ENCODE data around the gene P3H1. TPM values are rescaled to one million over a fixed set of nuclear protein-coding genes. Genes with fewer than 3 reads are reported as not detected.
A peak's percentile ranks its signal among the peaks of the same experiment; 100 is the strongest.

Gene P3H1
- total and polyA plus RNA-seq, 2 donors (not counting 1 experiment from before 2014, with no cell fraction given): 42.2 to 51.3 TPM

- H4K20me1 ChIP-seq (ENCODE audit: control insufficient read depth, insufficient read depth, low read length, poor library complexity, severe bottlenecking): no peaks in the 10 kb centered on the region
- no peak for TF ChIP-seq CTCF (IDR thresholded peaks at IDR 0.05)
- no peak for TF ChIP-seq EZH2 (IDR thresholded peaks at IDR 0.05; ENCODE audit: borderline replicate concordance, insufficient read depth, low read depth, low read length, poor library complexity, severe bottlenecking)
- H3K4me3 Mint-ChIP-seq: no peak overlapping the region
- peaks cover 2% of the 10 kb centered on the region for H3K9me3 Mint-ChIP-seq (ENCODE audit: insufficient read depth)
- WGBS (ENCODE audit: insufficient coverage): 96% methylated on average over 9 of the region's 10 CpGs
- H3K4me3 ChIP-seq (ENCODE audit: control extremely low read depth in 1 of 5, extremely low read depth in 1 of 5, insufficient read depth in 1 of 5, low read depth in 2 of 5, low read length in 4 of 5): no peak overlapping the region
- peak overlapping the region; percentile 18 for H3K27ac Mint-ChIP-seq
- H3K27ac ChIP-seq (ENCODE audit: low read length in 2 of 2): no peak overlapping the region
- H3K27me3 ChIP-seq (replicated peaks in 1 of 4; ENCODE audit: control extremely low read depth in 1 of 4, control insufficient read depth in 3 of 4, insufficient read depth in 4 of 4, low read length in 3 of 4): no peaks in the 10 kb centered on the region
- H3K9me3 ChIP-seq (ENCODE audit: control extremely low read depth in 1 of 3, control insufficient read depth in 2 of 3, insufficient read depth in 1 of 3, low read length in 2 of 3): peaks cover 0 to 3% (median 0%) of the 10 kb centered on the region in 3 donors
- CTCF ChIA-PET: interaction anchor here (1.2 to 6.6 kb wide), 3 partner anchors 168 to 404 kb away, joined by 3 to 57 read pairs (median 19); no protein-coding TSS in a partner anchor
- H3K36me3 ChIP-seq (replicated peaks in 1 of 2; ENCODE audit: control extremely low read depth in 1 of 2, control insufficient read depth in 1 of 2, extremely low read depth in 1 of 2, insufficient read depth in 2 of 2, low read length in 1 of 2): peaks cover 14 to 45% of the 10 kb centered on the region in 2 experiments
- POLR2A ChIA-PET: no interaction called here
- no peak for ATAC-seq (ENCODE audit: low read depth)
- H3K4me2 ChIP-seq (replicated peaks; ENCODE audit: low read depth, low read length, poor library complexity, severe bottlenecking): no peak overlapping the region
- H3K27me3 Mint-ChIP-seq: no peaks in the 10 kb centered on the region
- H3K4me1 ChIP-seq (ENCODE audit: control insufficient read depth in 2 of 2, insufficient read depth in 2 of 2, low read length in 2 of 2): no peaks in the 10 kb centered on the region
- no peak overlapping the region for H2AFZ ChIP-seq (ENCODE audit: insufficient read depth, low read depth, low read length, poor library complexity, severe bottlenecking)
- no peaks in the 10 kb centered on the region for H3K79me2 ChIP-seq (ENCODE audit: control insufficient read depth, insufficient read depth, low read length)
- intact Hi-C loops (cut with micrococcal nuclease): no loop called here
- H3K9ac ChIP-seq (ENCODE audit: low read length): no peak overlapping the region
- DNase-seq: no peak
- H3K4me1 Mint-ChIP-seq: no peaks in the 10 kb centered on the region
These were observed 18.8 kb downstream of the P3H1 start for GRCh38 chr1:42748021-42748420.

- H3K27ac Mint-ChIP-seq: no peak overlapping the region
- peak; percentile 64 for TF ChIP-seq CTCF (IDR thresholded peaks at IDR 0.05)
- TF ChIP-seq EZH2 (IDR thresholded peaks at IDR 0.05; ENCODE audit: borderline replicate concordance, insufficient read depth, low read depth, low read length, poor library complexity, severe bottlenecking): no peak
- WGBS (ENCODE audit: insufficient coverage): 65% methylated on average over 11 of the region's 14 CpGs
These were observed 19.7 kb downstream of the P3H1 start for GRCh38 chr1:42747125-42747524.

More at GRCh38 chr1:42747125-42747524, 19.7 kb downstream of the P3H1 start:
- Histone ChIP-seq H2AFZ (ENCODE audit: insufficient read depth, low read depth, low read length, poor library complexity, severe bottlenecking) (no peak overlapping the region), H3K4me2 (replicated peaks; ENCODE audit: low read depth, low read length, poor library complexity, severe bottlenecking) (no peak overlapping the region), H3K27me3 (replicated peaks in 1 of 4; ENCODE audit: control extremely low read depth in 1 of 4, control insufficient read depth in 3 of 4, insufficient read depth in 4 of 4, low read length in 3 of 4) (no peaks in the 10 kb centered on the region), H3K9me3 (ENCODE audit: control extremely low read depth in 1 of 3, control insufficient read depth in 2 of 3, insufficient read depth in 1 of 3, low read length in 2 of 3) (peaks cover 0 to 3% (median 0%) of the 10 kb centered on the region in 3 donors), H3K79me2 (ENCODE audit: control insufficient read depth, insufficient read depth, low read length) (no peaks in the 10 kb centered on the region), H3K27ac (ENCODE audit: low read length in 2 of 2) (no peak overlapping the region), H3K36me3 (replicated peaks in 1 of 2; ENCODE audit: control extremely low read depth in 1 of 2, control insufficient read depth in 1 of 2, extremely low read depth in 1 of 2, insufficient read depth in 2 of 2, low read length in 1 of 2) (peaks cover 7 to 36% of the 10 kb centered on the region in 2 experiments), H4K20me1 (ENCODE audit: control insufficient read depth, insufficient read depth, low read length, poor library complexity, severe bottlenecking) (no peaks in the 10 kb centered on the region), H3K4me3 (ENCODE audit: control extremely low read depth in 1 of 5, extremely low read depth in 1 of 5, insufficient read depth in 1 of 5, low read depth in 2 of 5, low read length in 4 of 5) (no peak overlapping the region), H3K9ac (ENCODE audit: low read length) (no peak overlapping the region), H3K4me1 (ENCODE audit: control insufficient read depth in 2 of 2, insufficient read depth in 2 of 2, low read length in 2 of 2) (no peaks in the 10 kb centered on the region)
- peak; percentile 43 for ATAC-seq (ENCODE audit: low read depth)
- intact Hi-C loops (cut with micrococcal nuclease): loop anchor here (1.0 kb wide), 1 partner anchor 169 kb away; no protein-coding TSS in a partner anchor
- Mint-ChIP-seq H3K27me3 (no peaks in the 10 kb centered on the region), H3K9me3 (ENCODE audit: insufficient read depth) (peaks cover 2% of the 10 kb centered on the region), H3K4me1 (no peaks in the 10 kb centered on the region), H3K4me3 (no peak overlapping the region)
- DNase-seq: peak; percentile 56
- ChIA-PET CTCF (interaction anchor here (0.6 to 6.6 kb wide), 10 partner anchors 12 to 403 kb away, joined by 3 to 57 read pairs (median 4); no protein-coding TSS in a partner anchor), POLR2A (no interaction called here)

Measured in B cell (primary cell).